HG02973 (cell line): Measurements from ENCODE around the gene HKDC1.
"Not testable (repeated sequence)": the region's sequence is repeated elsewhere in the genome, so short reads cannot be mapped to it uniquely, and the experiment has no call there.

Experiments
- ATAC-seq: cut with Tn5 transposase; IDR thresholded peaks from one replicate; pipeline ENCODE4 v1.9.1; 2021; ENCODE audit warnings: moderate library complexity; ENCODE audit not compliant: unreplicated experiment

Gene HKDC1

DNA sequence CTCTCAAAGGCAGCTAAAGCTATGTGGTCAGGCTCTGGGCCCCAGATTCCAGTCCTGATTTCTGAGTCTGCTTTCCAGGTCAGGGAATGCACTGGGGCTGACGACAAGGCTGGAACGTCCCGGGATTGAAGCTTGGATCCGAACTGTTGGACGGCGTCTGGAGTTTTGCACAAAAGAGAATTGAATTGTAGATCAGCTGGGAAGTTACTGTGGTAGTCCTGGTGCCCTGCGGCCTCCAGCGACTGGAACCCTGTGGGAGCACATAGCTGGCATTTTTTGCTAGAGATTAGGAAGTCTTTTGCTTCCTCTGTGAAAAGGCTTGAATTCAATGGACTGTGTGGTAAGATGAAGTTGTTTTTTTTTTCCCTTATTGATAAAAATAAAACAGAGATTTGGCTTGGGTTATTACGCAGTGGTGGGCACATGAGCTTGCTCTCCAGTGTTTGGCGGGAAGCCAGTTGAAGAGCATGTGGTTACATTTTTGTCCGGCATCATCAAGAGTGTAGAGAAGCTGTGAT, 58.4 kb downstream of the HKDC1 start, which contains the start of gene HK1:
Gene HK1, plus strand, starts transcription at position 51 of the 518 bp plus-strand sequence.
- ATAC-seq = no peak

DNA sequence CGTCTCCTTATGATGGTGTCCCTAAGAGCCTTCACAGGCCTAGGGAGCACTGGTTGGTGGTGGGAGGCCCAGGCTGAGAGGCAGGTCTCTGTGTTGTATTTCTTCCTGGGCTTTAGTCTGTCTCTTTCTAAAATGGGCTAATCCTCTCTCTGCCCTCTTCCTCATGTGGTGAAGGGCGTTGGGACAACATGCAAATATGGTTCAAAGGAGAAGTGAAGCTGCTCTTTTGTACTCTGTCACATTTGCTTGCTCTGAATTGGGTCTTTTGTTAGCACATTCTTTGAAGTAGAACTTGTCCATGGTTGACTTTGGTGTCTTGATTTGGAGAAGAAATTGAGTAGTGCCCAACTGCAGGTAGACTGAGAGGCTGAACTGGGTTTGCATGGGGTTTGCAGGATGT, 59.0 kb downstream of the HKDC1 start:
- no peak for ATAC-seq

DNA sequence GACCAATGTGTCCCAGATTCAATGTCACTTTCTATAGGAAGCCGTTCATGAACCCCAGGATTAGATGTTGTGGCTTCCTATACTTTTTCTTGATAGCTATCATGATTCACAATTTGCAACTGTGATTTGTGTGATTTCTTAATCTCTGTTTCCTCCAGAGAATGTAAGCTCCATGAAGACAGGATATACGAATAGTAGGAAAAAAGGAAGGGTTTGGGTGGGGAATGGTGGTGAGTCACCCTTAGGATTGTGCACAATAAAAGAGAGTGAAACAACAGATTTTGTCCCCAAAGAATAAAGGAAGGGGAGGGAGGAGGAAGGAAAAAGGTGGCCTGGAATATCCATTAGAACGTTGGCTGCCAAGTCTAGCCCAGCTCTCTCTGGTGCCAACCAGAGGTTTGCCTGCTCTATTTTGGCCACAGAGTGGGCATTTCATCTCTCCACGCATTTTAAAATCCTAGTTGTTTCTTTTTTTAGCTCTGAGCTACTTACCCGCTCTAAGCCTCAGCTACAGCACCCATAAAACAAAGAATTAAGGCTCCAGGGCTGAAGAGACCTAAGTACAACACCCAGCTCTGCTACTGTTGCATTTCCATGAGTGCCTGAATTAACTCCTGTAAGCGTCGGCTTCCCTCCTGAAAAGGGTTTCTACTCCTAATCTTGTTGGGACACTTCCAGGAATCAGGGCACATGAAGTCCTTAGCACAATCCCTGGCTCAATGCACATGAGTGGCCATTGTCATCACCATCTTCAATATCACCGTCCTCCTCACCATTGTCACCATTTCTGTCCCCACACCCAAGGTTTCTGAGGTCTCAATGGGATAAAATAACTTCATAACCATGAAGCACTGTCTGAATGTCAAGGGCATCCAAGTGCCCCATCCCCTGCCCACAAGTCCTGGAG, 61.6 kb downstream of the HKDC1 start:
- ATAC-seq = no peak

DNA sequence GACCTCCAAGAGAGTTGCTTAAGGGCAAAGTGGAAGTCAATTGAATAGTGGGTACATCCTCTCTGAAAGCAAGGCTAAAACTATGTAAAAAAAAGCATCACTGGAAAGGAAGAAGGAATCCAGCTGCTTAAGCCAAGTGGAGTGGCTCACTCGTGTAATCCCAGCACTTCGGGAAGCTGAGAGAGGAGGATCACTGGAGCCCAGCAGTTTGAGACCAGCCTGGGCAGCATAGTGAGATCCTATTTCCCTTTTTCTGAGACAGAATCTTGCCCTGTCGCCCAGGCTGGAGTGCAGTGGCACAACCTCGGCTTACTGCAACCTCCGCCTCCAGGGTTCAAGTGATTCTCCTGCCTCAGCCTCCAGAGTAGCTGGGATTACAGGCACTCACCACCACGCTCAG, 64.3 kb downstream of the HKDC1 start:
- not testable (repeated sequence) for ATAC-seq

DNA sequence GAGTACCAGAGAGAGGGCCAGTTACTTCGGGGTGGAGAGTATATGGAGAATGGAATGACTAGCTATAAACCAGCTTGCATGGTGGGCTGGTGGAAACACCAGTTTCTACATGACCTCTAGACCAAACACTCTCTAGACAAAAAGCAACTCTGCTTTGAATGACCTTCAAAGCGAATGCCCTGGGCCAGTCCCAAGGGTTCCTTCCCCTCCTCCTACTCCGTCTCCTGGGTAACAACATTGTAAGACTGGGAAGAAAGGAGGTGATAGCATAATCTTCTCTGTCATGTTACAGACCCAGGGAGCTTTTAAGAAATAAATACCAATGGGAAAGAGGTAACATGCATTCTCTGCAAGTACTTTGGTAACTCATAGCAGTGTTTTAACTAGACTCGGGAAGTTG, 65.6 kb downstream of the HKDC1 start:
- ATAC-seq = no peak

DNA sequence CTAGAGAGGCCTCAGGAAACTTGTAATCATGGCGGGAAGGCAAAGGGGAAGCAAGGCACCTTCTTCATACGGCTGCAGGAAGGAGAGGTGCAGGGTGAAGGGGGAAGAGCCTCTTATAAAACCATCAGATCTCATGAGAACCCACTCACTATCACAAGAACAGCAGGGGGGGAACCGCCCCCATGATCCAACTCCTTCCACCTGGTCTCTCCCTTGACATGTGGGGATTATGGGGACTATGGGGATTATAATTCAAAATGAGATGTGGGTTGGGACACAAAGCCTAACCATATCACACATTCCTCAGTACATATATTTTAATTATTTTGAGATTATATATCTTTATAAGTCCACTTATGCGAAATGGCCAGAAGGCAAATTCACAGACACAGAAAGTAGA, 67.0 kb downstream of the HKDC1 start:
- ATAC-seq = no peak

DNA sequence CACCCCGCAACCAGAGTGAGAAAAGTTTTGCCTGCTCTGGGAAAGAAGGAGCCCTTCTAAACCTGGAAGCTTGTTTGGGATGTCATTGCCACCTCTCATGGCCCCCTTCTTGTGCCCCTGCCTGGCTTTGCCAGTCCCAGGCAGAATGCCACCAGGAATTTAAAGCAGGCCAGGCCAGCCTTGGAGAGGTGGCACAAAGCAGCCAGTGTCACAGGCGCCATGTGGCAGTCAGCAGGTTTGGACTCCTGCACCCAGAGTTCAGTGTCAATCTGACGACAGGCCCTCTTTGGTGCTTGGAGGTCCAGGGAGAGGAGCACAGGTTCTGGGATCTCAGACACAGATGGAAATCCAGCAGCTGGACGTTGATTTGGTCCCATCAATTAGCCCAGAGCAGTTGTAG, 70.9 kb downstream of the HKDC1 start:
- no peak for ATAC-seq

DNA sequence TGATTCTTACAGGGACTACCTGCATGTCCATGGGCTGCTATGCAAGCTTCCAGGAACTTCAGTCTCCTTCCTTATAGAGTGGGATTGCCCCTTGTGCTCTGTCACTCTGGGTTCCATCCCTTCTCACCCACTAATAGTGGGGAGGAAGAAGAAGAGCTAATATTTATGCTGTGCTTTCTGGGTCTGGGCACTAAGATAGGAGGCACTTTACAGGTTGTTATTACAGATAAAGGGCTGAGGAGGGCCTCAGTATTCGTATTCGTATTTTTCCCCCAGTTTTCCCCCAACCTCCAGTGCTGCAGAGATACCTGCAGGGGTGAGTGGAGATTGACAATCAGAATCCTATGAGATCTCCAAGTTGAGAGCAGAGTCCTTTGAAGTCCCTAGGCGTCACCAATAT, 72.3 kb downstream of the HKDC1 start:
- ATAC-seq = no peak

DNA sequence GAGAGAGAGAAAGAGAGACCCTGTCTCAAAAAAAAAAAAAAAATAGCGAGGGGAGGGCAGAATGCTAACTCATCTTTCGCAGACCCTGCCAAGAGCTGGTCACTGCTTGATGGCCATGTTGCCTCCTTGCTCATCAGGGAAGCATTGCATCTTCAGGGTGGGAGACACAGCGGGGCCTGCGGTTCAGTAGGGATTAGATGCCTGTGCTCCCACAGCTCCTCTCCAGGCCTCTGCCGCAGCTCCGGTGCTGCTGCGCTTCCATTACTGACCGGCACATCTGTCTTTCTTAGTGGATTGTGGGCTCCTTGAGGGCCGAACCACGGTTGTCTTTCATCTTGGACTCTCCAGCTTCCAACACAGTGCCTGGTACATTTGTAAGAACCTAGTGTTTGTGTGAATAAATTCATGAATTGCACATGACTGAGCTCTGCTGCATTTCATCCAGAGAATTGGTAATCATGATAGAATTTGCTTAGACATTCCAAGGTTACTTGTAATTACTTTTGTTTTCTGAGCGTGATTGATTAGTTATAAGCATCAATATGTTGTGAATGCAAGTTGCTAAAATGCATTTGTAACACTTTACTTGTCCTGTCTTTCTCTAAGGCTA, 75.0 kb downstream of the HKDC1 start:
- no peak for ATAC-seq

DNA sequence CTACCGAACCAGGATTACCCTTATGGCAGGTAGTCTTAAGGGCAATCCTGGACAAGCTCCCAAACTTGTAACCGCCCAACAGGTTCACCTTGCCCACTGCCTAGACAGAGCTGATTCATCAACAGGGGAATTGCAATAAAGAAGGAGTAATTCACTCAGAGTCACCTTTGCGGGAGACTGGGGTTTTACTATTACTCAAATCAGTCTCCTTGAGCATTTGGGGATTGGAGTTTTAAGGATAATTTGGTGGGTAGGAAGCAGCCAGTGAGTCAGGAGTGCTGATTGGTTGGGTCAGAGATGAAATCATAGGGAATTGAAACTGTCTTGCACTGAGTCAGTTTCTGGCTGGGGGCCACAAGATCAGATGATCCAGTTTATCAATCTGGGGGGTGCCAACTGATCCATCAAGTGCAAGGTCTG, 83.5 kb downstream of the HKDC1 start:
- ATAC-seq = no peak

DNA sequence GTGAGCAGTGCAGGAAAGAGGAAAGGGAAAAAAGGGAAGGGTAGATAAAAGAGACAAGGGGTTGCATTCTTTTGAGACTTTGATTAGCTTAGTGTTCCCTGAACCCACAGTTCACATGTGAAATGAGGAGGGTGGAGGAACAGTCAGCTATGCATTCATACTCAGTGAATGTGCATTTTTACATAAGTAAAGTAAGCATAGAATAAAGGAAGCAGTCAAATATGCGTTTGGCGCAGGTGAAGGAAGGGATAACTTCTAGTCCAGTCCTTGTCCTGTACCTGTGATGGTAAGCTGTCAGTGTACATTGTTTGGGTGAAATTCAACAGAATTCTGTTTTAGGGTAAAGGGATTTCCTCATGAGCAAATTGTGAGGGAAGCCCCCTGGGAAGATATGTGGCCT, 86.3 kb downstream of the HKDC1 start:
- no peak for ATAC-seq

DNA sequence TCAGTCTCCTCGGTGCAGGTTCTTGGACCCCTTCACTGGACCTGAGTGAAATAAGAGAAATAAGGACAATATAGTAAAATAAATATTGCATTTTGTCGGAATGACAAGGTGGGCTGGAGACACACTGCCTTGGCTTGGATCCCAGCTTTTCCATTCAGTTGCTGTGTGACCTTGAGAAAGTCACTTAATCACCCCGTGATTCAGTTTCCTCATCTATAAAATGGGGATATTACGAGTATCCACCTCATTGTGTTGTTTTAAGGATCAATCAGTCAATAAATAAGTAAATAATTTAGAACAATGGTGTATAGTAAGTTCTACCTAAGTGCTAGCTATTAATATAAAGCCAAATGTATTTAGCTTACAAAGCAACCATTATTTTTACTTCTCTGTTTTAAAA, 87.3 kb downstream of the HKDC1 start:
- ATAC-seq = no peak

DNA sequence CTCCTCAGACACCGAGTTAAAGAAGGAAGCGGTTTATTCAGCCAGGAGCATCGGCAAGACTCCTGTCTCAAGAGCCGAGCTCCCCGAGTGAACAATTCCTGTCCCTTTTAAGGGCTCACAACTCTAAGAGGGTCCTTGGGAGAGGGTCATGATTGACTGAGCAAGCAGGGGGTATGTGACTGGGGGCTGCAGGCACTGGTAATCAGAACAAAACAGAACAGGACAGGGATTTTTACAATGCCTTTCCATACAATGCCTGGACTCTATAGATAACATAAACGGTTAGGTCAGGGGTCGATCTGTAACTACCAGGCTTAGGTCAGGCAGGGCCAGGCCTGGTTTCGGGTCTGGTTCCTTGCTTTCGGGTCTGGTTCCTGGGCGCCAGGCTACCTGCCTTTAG, 88.2 kb downstream of the HKDC1 start:
- ATAC-seq = not testable (repeated sequence)

DNA sequence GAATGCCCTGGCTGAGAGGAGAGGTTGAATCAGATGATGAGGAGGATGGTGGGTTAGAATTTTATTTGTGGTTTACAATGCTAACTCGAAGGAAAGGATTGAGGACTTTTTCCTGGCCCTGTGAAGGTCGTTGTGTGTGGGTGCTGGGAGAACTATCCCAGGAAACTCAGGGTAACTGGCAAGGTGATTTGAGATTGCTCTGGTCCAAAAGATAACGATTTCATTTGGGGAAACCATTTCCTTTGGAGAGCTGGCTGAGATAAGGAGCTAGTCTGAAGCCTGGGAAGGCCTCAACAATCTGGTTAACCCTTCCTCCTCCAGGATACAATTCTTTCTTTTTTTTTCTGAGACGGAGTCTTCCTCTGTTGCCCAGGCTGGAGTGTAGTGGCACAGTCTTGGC, 91.2 kb downstream of the HKDC1 start:
- no peak for ATAC-seq

DNA sequence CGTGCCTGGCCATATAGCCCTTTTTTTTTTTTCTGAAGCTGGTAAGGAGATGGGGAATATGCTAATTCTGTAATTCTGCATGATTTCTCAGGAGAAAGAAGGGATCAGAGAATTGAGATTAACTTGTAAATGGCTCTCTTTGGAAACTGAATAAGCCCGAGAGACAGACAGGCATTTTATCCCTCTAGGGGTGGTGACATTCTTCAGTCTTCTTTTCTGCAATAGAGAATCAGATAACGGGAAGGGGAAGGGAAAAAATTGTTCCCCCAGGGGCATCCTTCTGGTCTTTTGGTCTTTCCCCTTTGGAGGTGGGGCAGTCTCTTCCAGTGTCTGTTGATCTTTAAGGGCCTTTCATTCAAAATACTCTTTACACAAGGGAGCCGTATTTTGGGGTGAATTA, 92.4 kb downstream of the HKDC1 start:
- ATAC-seq = no peak

DNA sequence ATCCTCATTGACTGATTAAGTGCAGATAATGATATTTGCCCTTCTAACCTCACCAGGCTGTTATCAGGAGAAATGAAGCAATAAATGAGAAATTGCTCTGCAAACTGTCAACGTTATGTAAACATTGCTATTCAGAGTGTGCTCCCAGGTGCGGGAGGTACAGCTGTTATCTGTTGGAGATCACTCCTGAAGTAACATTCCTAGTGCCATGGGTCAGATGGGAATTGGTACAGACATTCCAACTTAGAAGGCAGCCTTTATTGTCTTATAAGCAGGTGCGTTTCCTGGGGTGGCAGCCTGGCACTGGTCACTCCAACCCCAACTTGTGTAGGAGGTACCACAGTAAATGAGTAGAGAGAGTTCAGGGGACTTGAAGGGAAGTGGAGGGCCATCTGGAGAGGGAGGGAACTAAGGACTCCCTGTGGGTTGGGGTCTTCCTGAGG, 95.0 kb downstream of the HKDC1 start:
- ATAC-seq = no peak

DNA sequence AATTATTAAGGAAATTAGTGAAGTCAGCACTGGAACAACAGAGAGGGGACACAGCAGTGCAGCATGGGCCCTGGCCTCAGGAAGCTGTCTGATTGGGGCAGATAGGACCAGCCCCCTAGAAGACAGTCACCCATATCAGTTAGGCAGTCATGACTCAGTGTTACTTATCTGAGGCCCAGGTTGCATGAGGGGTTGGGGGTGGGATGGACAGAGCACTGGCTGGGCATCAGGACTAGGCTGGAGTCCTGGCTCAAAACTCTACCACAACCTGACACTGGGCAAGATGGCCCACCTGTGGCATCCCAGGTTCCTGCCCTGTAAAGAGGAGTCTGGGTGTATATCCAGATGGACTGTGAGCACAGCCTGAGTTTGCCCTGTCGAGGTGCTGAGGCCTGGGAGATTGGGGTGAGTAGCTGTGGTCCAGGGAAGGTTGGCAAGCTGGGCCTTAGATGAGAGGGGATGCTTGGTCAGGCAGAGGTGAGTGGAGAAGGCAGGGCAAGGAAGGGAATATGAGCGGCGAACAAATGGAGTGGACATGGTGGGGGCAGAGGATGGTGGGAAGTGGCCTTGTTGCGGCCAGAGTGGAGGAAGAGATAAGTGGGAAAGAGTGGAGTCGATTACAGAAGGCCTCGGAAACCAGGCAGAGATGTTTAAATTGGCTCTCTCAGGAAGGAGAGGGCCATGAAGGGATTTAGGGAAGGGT, 95.6 kb downstream of the HKDC1 start:
- ATAC-seq = no peak

DNA sequence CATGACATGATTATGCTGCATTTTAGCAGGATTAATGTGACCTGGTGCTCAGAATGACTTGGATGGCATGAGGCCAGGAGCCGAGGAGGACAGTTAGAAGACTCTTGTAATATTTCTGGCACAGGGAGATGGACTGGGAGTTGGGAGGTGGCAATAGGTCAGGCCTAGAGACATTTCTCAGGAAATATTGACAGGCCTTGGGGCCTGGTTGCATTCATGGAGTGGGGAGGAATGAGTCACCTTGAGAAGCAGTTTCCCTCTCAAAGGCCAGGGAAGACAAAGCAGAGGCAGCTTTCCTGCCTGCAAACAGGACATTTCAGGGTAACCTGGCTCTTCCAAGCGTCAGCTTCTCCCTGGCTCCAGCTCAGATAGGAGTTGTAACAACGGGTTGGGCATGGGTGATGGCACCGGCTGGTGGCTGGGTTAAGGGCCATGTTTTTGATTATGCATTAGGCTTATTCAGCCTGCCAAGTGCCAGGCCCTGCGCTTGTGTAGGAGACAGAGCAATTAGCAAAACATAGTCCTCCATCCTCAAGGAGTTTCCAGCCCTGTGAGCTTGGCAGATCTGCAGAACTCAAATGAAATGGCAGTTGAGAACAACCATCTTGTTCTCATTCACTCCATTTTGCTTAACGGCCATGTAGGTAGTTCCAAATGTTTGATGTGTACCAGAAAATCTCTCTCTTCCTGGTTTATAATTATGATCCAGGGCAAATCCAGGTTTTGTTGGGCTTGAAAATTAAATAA, 96.4 kb downstream of the HKDC1 start:
- ATAC-seq = no peak
